ENCODE results near the gene PTPRN2.
"Not testable (repeated sequence)": the region's sequence is repeated elsewhere in the genome, so short reads cannot be mapped to it uniquely, and the experiment has no call there.

Gene PTPRN2

DNA sequence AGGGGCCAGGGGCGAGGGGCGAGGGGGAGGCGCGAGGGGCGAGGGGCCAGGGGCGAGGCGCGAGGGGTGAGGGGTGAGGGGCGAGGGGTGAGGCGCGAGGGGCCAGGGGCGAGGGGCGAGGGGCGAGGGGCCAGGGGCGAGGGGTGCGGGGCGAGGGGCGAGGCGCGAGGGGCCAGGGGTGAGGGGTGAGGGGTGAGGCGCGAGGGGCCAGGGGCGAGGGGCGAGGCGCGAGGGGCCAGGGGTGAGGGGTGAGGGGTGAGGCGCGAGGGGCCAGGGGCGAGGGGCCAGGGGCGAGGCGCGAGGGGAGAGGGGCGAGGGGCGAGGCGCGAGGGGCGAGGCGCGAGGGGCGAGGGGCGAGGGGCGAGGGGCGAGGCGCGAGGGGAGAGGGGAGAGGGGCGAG is 192.3 kb downstream of the PTPRN2 start:
- no peak for DNase-seq

DNA sequence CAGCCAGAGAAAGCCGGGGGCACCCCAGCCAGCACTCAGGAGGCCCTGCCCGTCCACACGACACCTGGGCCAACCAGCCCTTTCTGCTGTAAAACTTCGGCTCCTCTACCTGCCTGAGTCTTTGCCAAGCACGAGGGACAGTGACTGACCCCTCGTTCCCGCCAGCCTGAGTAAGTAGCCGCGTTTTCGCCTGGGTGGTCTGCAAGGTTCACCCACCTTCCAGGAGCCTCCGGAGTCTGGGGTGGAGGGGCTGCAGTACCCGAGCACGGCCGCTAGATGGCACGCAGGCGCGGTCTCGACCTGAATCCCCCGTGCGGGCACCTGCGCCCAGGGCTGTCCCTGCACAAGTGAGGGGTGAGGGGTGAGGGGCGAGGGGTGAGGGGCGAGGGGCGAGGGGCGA is 192.7 kb downstream of the PTPRN2 start:
- no peak for DNase-seq

DNA sequence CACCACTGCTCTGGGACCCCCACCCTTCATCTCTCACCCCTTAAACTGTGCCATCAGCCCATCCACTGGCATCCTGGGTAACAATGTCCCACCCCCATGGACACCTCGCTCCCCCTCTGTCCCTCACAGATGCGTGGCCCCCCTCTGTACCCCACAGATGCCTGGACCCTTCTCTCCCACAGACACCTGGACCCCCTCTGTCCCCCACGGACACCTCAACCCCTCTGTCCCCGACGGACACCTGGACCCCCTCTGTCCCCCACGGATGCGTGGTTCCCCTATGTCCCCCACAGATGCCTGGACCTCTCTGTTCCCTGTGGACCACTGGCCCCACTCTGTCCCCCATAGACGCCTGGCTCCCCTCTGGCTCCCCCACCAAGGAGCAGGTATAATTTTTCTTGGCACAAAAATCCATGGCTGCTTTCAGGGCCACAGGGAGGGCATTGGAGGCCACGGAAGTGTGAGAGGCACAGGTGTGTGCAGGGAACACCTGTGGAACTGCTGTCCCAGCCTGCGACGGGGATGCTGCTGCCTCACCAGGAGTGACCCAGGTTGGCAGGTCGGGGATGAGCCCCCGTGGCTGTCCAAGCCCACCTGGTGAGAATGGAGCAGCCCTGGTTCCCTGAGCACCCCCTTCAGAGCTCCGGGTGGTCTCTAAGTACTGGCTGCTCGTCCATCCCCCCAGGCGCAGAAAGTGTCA is 193.5 kb downstream of the PTPRN2 start:
- no peak for DNase-seq

DNA sequence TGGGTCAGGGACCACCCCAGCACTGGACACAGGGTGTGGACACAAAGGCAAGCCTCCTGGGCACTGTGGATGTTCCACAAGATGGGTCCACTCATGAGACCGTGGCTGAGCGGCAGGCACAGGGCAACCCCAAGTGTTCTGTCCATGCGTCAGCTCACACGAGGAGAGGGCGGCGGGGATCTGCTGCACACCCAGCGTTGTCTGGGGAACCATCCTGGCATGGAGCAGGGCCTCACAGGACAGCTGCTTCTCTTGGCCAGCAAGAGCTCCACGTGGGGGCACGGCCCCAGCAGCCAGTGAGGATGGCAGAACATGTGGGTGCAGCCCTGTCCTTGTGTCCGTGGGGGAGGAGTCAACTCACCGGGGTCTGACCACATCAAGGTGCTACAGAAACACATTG is 195.4 kb downstream of the PTPRN2 start:
- DNase-seq = no peak

DNA sequence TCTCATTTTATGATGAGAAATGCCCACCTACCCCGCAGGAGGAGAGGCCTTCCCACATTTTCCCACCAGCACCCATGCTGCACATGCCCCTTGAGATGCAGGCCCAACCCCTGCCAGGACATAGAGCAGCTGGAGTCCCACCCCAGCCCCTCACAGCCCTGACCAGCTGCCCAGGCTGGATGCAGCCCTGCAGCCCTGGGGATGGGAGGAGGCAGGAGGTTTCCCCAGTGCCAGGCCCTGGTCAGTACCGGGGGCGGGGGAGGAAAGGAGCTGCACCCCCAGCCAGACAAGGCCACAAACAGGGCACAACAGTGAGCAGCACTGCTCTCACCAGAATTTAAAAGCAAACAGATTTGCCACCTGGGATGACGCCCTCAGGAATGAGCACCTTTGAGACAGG is 196.1 kb downstream of the PTPRN2 start:
- DNase-seq = no peak

DNA sequence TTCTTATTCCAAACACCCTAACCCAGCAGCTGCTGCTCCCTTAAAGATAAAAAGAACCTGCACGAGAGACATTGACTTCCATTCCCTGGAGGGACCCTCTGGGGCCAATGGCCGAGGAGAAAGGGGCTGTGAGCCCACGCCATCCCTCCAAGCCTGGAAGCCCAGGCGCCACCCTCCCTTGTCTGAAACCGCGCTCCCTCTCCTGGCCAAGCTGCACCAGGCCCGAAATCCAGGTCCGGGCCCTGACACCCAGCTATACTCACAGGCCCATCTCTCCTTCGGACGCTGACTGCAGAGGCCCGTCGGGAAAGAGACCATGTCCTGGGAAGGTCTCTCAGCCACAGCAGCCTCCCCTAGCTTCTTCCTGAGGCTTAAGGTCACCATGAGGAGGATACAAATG is 196.5 kb downstream of the PTPRN2 start:
- DNase-seq = no peak

DNA sequence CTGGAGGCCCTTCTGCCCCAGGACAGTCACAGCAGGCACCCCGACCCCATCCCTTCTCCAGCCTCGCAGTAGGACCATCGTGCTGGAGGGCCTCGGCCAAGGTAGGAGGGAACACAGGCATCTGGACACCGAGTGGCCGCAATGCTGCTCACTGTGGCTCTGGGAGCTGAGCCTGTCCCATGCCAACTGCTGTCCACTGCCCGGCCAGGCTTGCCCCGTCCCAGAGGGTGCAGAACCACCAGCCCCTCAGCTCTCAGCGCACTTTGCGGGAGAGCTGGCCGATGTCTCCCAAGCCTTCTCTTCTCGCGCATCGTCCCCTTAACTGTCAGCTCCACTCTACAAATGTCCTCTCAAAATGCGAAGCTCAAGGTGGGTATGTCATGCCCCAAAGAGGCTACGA is 197.2 kb downstream of the PTPRN2 start:
- DNase-seq = no peak

DNA sequence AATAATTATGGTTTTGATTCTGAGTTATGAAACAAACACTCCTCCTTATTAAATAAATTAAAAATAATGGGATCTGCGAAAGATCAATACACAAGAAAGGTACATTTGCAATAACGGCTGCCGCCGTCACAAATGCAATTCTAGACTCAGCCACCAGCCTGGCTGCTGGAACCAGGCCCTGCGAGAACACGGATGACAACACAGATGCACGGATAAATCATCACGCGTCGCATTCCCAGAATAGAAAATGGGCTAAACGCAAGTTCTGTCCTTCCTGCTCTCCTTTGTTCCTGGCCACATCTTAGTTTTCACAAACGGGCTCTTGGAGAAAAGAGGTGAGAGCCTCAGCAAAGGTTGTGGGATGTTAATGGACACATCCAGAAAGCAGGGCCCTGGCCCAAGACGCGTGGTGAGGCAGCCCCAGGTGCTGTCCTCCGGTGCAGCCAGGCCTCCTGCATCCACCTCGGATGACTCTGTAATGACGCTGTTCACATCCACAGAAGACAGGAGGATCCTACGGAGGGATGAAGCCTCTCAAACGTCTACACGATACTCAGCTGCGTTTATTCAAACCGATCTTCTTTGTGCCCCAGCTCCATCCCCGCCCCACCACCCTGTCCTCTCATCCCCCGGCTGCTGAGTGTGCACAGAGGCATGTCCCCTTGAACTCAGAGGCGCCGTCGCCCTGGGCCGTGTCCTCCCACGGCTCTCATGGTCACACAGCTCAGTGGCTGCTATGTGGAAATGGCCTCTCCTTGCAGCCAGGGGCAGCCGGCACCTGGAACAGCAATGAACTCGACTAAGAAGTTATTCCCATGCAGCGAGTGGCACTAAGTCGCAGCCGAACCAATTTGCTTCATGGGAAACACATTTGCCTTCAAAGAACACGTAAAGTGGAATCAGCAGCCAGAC is 197.9 kb downstream of the PTPRN2 start:
- no peak for DNase-seq

DNA sequence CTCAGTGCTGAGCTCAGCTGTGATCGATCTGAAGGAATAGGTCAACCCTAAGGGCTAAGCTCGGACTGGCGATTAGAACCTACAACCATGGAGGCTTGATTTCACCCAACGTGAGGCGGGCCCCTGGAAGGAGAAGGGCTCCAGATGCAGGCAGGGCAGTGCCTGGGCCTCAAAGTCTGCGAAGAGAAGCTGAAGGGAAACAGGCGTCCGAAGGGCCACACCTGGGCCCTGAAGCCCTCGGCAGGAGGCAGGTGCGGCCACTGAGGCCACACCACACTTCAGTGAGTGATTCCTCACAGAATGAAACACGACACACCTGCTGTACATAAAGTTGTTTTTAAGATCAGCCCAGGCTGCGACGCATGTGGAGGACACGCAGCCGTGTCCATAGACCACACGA is 198.7 kb downstream of the PTPRN2 start:
- no peak for DNase-seq

DNA sequence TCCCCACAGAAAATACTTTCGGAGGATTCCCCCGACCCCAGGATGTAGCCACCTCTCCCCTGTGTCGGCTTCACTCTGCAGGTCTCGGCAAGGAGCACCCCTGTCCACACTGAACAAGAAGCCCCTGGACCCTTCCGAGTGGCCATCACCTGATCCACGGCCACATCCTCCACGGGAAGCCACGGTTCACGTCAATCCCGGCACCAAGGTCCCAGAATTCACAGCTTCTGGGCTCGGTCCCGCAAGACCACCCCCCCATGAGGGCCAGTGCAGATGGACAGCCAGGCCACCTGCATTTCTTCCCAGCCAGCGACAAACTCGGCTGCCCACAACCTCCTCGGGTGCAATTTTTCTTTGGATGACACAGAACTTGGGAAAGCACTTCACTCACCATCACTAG is 199.6 kb downstream of the PTPRN2 start:
- DNase-seq = no peak

DNA sequence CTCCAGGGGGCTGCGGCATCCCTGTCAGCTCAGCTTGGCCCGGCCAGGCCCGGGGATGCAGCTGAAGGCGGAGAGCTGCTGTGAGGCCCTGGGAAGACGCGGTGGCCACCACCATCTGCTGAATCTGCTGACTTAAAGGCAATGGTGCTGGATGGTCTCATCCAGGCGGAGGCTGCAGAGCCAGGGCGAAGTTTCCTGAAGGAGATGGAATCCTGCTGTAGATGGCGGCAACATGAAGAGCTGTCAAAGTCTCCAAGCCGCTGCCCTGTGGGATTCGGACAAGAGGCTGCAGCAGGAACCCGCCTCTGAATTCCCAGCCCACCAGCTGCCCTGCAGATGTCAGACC is 200.1 kb downstream of the PTPRN2 start:
- DNase-seq = no peak

DNA sequence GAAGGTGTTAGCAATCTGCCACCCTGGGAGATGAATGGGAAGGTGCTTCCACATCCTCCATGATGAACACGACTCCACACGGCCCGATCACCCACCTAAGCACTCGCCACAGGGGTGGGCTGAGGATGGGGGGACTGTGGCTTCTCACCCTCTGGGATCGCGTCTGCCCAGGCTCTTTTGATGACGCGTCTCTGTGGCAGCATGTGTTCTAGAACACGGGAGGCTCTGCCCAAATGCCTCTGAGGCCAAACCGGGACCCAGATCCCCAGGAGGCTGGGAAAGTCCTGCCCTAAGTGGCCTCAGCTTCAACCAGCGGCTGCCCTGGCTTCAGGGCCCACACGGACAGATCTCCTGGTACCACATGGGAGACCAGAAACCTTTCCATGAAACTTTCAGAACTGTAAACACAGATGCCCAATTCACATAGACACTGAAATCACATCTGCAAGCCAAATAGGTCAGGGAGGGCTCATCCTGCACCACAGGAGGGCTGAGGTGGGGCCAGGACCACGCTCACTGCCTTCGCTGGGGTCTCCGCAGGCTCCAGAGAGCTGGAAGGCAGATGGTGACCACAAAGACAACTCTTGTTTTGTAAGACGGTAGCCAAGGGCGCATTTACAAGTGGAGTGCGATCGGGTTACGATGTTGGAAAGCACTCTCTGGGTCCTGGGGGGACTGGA is 200.6 kb downstream of the PTPRN2 start:
- DNase-seq = no peak

DNA sequence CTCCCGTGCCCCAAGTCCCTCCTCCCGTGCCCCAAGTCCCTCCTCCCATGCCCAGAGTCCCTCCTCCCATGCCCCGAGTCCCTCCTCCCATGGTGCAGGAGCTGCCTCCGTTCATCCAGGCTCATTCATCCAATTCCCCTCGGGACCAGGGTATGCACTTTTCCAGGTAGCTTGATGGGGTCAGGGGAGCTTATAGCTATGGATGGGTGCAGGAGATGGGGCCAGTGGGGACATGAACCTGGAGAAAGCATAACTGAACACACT is 201.3 kb downstream of the PTPRN2 start:
- DNase-seq = no peak

DNA sequence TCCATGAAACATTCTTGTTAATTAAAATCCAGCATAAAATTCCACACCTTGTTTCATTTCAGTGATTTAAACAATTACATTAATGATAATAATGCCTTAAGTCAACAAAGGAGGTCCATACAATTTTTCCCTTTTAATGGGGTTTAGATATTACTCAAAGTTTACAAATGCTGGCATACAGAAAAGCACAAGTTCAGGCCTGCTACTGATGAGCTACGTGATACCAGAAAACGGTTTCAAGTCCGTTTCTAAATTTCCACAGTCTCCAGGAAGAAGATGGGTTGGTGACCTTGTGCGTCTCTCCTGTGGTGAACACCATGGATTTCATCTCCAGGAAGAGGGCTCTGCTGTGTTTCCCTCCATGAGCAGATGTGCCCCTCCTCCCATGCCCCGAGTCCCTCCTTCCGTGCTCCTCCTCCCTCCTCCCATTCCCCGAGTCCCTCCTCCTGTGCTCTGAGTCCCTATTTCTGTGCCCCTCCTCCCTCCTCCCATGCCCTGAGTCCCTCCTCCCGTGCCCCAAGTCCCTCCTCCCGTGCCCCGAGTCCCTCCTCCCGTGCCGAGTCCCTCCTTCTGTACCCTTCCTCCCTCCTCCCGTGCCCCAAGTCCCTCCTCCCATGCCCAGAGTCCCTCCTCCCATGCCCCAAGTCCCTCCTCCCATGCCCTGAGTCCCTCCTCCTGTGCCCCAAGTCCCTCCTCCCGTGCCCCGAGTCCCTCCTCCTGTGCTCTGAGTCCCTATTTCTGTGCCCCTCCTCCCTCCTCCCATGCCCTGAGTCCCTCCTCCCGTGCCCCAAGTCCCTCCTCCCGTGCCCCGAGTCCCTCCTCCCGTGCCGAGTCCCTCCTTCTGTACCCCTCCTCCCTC is 201.9 kb downstream of the PTPRN2 start:
- not testable (repeated sequence) for DNase-seq

DNA sequence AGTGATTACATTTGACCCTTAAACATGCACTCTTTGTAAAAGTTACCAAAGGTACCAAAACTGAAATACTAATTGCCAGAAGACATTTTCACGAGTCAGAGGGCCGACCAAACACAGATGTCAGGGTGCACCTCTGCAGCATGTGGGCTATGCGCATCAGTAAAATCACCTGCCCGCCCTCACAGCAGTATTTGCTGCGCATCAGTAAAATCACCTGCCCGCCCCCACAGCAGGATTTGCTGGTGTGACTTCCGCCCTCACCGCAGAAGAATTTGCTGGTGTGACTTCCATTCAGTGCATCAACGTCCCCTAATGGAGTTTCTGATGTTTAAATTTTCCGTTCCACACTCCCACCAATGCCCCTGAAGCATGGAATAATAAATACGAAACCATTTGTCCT is 202.9 kb downstream of the PTPRN2 start:
- no peak for DNase-seq

DNA sequence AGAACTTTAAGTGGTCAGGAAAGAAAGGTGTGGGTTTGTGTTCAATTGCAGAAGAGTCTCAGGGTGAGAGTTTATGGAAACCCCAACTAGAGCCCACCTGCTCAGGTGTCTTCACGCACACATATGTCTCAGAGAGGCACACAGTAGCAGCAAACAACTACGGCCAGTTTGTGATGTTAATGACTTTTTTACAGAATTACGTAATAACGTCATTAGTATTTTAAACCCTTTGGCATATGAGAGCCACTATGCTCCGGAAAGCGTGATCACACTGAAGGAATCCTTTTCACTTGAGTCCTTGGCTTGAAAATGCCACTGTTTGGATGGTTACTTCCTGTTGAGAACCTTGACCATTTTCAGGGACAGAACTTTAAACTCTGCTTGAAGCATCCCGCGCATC is 204.0 kb downstream of the PTPRN2 start:
- DNase-seq = no peak

DNA sequence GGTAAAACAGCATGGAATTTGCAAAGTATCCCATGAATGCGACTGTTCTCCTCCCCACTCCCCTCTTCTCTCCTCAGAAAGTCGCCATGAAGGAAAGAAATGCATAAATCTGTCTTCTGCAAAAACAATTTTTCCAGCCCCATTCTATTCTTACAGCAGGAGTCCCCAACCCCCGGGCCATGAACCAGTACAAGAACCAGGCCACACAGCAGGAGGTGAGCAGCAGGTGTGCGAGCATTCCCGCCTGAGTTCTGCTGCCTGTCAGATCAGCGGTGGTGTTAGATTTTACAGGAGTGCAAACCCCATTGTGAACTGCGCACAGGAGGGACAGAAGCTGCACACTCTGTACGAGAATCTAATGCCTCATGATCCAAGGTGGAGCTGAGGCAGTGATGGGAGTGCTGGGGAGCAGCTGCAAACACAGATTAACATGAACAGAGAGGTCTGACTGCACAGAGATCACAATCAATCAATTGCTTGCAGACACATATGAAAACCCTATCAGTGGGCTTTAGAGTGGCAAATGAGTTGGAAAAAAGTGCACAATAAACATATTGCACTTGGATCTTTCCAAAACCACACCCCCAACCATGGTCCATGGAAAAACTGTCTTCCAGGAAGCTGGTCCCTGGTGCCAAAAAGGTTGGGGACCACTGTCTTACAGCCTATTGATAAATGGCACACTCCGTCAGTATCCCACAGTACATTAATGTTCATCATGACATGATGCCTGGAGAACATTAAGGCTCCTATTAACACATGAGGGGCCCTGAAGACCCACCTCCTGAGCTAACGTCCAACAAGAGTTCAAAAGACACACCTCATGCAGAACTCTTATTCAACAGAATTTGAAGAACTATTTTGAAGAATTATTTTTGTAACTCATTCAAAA is 205.0 kb downstream of the PTPRN2 start:
- DNase-seq = no peak

DNA sequence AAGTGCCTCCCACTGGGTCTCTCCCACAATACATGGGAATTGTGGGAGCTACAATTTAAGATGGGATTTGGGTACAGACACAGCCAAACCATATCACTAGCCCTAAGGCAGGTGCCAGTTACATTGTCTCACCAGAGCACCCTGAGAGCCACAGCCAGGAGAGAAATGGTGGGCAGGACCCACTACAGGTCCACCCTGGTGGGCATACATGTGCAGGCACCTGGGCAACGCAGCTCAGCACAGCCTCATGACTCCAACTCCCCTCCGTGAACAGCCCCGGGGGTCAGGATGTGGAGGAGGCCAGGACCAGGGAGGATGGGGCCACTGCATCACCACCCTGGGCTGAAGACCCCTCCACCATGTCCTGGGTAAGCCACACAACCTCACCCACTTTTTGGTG is 205.7 kb downstream of the PTPRN2 start:
- no peak for DNase-seq

DNA sequence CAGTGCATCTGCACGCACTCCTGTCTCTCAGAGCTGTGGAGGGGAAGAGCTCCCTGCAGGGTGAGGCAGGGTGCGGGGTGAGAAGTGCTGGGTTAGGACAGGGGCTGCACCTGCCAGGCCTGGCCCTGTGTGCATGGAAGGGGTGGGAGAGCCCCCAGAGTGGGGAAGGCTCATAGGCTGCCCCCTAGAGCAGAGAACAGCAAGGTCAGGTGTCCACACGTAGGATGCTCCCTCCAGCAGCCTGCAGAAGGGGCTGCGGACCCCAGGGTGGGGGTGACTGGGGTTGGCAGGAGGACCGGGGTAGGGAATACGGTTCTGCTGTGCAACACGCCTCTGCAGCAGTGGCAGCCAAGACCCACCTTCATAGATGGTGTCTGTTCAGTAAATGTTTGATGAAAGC is 208.6 kb downstream of the PTPRN2 start:
- no peak for DNase-seq

DNA sequence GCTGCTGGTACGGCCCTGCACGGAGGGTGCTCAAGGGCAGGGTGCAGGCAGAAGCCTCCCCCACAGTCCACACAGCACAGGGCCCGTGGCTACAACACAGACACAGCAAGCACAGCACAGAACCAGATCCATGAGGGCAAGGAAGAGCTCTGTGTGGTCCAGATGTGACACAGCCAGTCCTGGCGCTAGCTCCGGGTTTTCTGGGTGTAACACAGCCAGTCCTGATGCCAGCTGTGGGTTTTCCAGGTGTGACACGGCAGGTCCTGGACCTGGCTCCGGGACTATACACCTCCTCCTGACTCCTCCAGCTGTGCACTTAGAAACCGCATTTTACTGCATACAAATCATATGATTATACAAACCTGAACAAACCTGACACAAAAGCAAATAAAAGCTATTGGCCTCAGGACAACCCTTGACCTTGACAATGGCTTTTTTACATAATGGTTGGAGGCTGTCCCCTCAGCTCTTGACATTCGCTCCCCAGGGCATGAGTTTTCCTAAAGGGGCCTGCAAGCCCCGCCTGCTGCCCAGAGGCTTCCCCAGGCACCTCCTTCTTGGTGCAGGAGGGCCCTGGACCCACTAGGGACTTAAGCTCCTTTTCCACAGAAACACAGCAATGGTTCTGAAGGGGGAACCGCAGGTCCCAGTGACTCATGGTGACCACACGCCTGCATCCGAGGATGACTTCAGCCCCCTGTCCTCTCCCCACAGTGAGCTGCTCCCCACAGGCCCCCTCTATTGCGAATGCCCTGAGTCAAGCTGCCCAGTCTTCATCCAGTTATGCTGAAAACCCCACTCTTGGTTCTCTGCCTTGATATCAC is 209.6 kb downstream of the PTPRN2 start:
- no peak for DNase-seq

DNA sequence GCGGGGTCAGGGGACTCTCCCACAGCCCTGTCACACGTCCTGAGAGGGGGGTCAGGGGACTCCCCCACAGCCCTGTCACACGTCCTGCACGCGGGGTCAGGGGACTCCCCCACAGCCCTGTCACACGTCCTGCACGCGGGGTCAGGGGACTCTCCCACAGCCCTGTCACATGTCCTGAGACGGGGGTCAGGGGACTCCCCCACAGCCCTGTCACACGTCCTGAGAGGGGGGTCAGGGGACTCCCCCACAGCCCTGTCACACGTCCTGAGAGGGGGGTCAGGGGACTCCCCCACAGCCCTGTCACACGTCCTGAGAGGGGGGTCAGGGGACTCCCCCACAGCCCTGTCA is 210.8 kb downstream of the PTPRN2 start:
- not testable (repeated sequence) for DNase-seq
